A549 (cell line): ENCODE data around the gene ZNHIT6. TPM values are rescaled to one million over a fixed set of nuclear protein-coding genes. Genes with fewer than 3 reads are reported as not detected.
A peak's percentile ranks its signal among the peaks of the same experiment; 100 is the strongest.

Experiments used
- ATAC-seq, 2 experiments: fragments of 200-7000 bp in 1 of 2; fragments of >200 bp in 1 of 2; cut with Nextera tagmentation in 1 of 2; cut with Tn5 transposase in 1 of 2; 3 replicates each; pipeline versions ENCODE4 v1.8.0 to v1.9.1; 2018 to 2020; ENCODE audit warnings: mild to moderate bottlenecking in 1 of 2, moderate library complexity in 1 of 2
- CTCF ChIA-PET: fragments of 300-600 bp; sonication (Branson Sonifier 250); formaldehyde crosslinking; extraction: SDS; loops from one replicate; lab custom pipeline; 2021; ENCODE audit warnings: antibody characterized with exemption, inconsistent platforms; lab: Yijun Ruan, JAX
- POLR2A ChIA-PET: fragments of 350-600 bp; formaldehyde crosslinking; extraction: SDS; loops from one replicate; lab custom pipeline; 2021; ENCODE audit warnings: antibody characterized with exemption, inconsistent platforms; lab: Yijun Ruan, JAX
- DNase-seq, 2 experiments: peaks; one replicate each; pipeline versions ENCODE4 v3.0.0 to v3.0.0-alpha.2; 2011 to 2016; ENCODE audit warnings: low read depth in 1 of 2, low spot score in 1 of 2
- FAIRE-seq: peaks from 2 replicates; lab custom pipeline; 2011; peaks lifted over from hg19 to GRCh38; lab: Jason Lieb, UNC
- H3K27ac ChIP-seq, 2 experiments: fragments of >200 bp; sonication (Bioruptor Twin); formaldehyde crosslinking; 3 replicates each; pipeline ENCODE4 v1.5.1; 2016 to 2017
- H3K4me1 ChIP-seq: fragments of >200 bp; sonication (Bioruptor Twin); formaldehyde crosslinking; 3 replicates; pipeline ENCODE4 v1.6.1; 2016
- H3K4me2 ChIP-seq: fragments of >200 bp; sonication (Bioruptor Twin); formaldehyde crosslinking; 3 replicates; pipeline ENCODE4 v1.6.1; 2016
- H3K4me3 ChIP-seq: fragments of >200 bp; sonication (Bioruptor Twin); formaldehyde crosslinking; 3 replicates; pipeline ENCODE4 v1.5.1; 2016
- H3K9me3 ChIP-seq: fragments of >200 bp; sonication (Bioruptor Twin); formaldehyde crosslinking; 3 replicates; pipeline ENCODE4 v1.6.1; 2016
- CEBPB ChIP-seq, 2 experiments: fragments of >200 bp in 1 of 2; sonication (Bioruptor Twin) in 1 of 2; formaldehyde crosslinking in 1 of 2; IDR thresholded peaks; 2 replicates each; pipeline ENCODE4 v1.6.1; 2012 to 2016
- EHF ChIP-seq: fragments of 250-450 bp; sonication (Bioruptor Pico); IDR thresholded peaks from 2 replicates; pipeline ENCODE4 v1.5.0; 2020; ENCODE audit warnings: mild to moderate bottlenecking
- EHMT2 ChIP-seq: fragments of 200-600 bp; sonication (generic); IDR thresholded peaks from 2 replicates; pipeline ENCODE4 v1.6.1; 2016; ENCODE audit warnings: antibody characterized with exemption, low read depth, mild to moderate bottlenecking, moderate library complexity
- FOSB ChIP-seq: fragments of 250-450 bp; sonication (Bioruptor Pico); IDR thresholded peaks from 2 replicates; pipeline ENCODE4 v1.5.0; 2020; ENCODE audit warnings: mild to moderate bottlenecking, moderate library complexity
- GATA3 ChIP-seq: IDR thresholded peaks from 2 replicates; pipeline ENCODE4 v1.6.1; 2012; ENCODE audit warnings: borderline replicate concordance
- HDAC2 ChIP-seq: fragments of 200-600 bp; sonication (generic); IDR thresholded peaks from 2 replicates; pipeline ENCODE4 v1.6.1; 2016
- HEYL ChIP-seq: fragments of 250-450 bp; sonication (Bioruptor Pico); IDR thresholded peaks from 2 replicates; pipeline ENCODE4 v1.8.0; 2021; ENCODE audit warnings: mild to moderate bottlenecking, moderate library complexity
- JUNB ChIP-seq: fragments of >200 bp; sonication (Bioruptor Twin); formaldehyde crosslinking; IDR thresholded peaks from 2 replicates; pipeline ENCODE4 v1.6.1; 2016
- KDM1A ChIP-seq: fragments of 200-600 bp; sonication (generic); IDR thresholded peaks from 2 replicates; pipeline ENCODE4 v1.6.1; 2016; ENCODE audit warnings: low read depth, mild to moderate bottlenecking
- KDM5A ChIP-seq: fragments of 200-600 bp; sonication (generic); IDR thresholded peaks from 2 replicates; pipeline ENCODE4 v1.6.1; 2016; ENCODE audit warnings: antibody characterized with exemption, mild to moderate bottlenecking
- MAFK ChIP-seq: fragments of 450-650 bp; IDR thresholded peaks from 2 replicates; pipeline ENCODE4 v1.6.1; 2014; ENCODE audit not compliant: partially characterized antibody
- MAZ ChIP-seq: fragments of 150-350 bp; IDR thresholded peaks from 2 replicates; pipeline ENCODE4 v1.6.1; 2014; ENCODE audit warnings: antibody characterized with exemption, low read depth, low read length, borderline replicate concordance
- MYC ChIP-seq: IDR thresholded peaks from 2 replicates; pipeline ENCODE4 v1.6.1; 2012; ENCODE audit warnings: mild to moderate bottlenecking, inconsistent platforms, low read length, improper control_type of control experiment, borderline replicate concordance
- NPAS2 ChIP-seq: fragments of 250-450 bp; sonication (Bioruptor Pico); IDR thresholded peaks from 2 replicates; pipeline ENCODE4 v1.8.0; 2022; ENCODE audit warnings: mild to moderate bottlenecking, moderate library complexity, borderline replicate concordance
- NR3C1 ChIP-seq: fragments of >200 bp; sonication (Bioruptor Twin); formaldehyde crosslinking; IDR thresholded peaks from 3 replicates; pipeline ENCODE4 v1.6.1; 2017
- PHF8 ChIP-seq: fragments of 200-600 bp; sonication (generic); IDR thresholded peaks from 2 replicates; pipeline ENCODE4 v1.6.1; 2016; ENCODE audit warnings: low read depth, mild to moderate bottlenecking, antibody characterized with exemption, moderate library complexity, borderline replicate concordance
- RAD21 ChIP-seq, 2 experiments: fragments of >200 bp in 1 of 2; sonication (Bioruptor Twin) in 1 of 2; formaldehyde crosslinking in 1 of 2; IDR thresholded peaks in 1 of 2; conservative IDR thresholded peaks in 1 of 2; 2 replicates in 1 of 2; 3 replicates in 1 of 2; pipeline ENCODE4 v1.6.1; 2012 to 2018; ENCODE audit warnings: inconsistent platforms in 1 of 2
- RARB ChIP-seq: fragments of 250-450 bp; sonication (Bioruptor Pico); IDR thresholded peaks from 2 replicates; pipeline ENCODE4 v1.8.0; 2021; ENCODE audit warnings: mild to moderate bottlenecking, moderate library complexity
- RNF2 ChIP-seq: fragments of 200-600 bp; sonication (generic); IDR thresholded peaks from 2 replicates; pipeline ENCODE4 v1.6.1; 2016; ENCODE audit warnings: low read depth, mild to moderate bottlenecking, antibody characterized with exemption, moderate library complexity, borderline replicate concordance
- SMC3 ChIP-seq: fragments of >200 bp; sonication (Bioruptor Twin); formaldehyde crosslinking; IDR thresholded peaks from 3 replicates; pipeline ENCODE4 v1.6.1; 2018; ENCODE audit warnings: inconsistent platforms
- SREBF2 ChIP-seq: fragments of 450-650 bp; IDR thresholded peaks from 2 replicates; pipeline ENCODE4 v1.6.1; 2014; ENCODE audit warnings: mild to moderate bottlenecking, moderate library complexity
- TP53 ChIP-seq: fragments of 250-450 bp; sonication (Bioruptor Pico); IDR thresholded peaks from 2 replicates; pipeline ENCODE4 v1.5.0; 2021; ENCODE audit warnings: mild to moderate bottlenecking, moderate library complexity
- WGBS: methylation state at CpG from one replicate; pipeline ENCODE4 v1.1.6; 2017; ENCODE audit errors: missing lambda C conversion rate; 5-methylcytosine and 5-hydroxymethylcytosine counted together
- polyA plus RNA-seq, 4 experiments: library from polyadenylated mRNA; depleted of rRNA in 3 of 4; stranded (reverse); fragments of >200 nt; fragmentation: RNase III in 1 of 4; extraction: RNeasy Plus Mini Kit Qiagen cat#74134 plus additional on column Dnase treatment in 1 of 4; gene quantifications; 2 replicates in 3 of 4; 3 replicates in 1 of 4; pipeline ENCODE4 v1.2.3, GENCODE V29; 2011 to 2017
- TF ChIP-seq, protein P1 (sequence below): fragments of >200 bp; sonication (Bioruptor Twin); formaldehyde crosslinking; IDR thresholded peaks from 3 replicates; pipeline ENCODE4 v1.5.1; 2016
- TF ChIP-seq, protein P2 (sequence below): IDR thresholded peaks from 2 replicates; pipeline ENCODE4 v1.6.1; 2012
- TF ChIP-seq, protein P3 (sequence below): IDR thresholded peaks from 2 replicates; pipeline ENCODE4 v1.6.1; 2012; ENCODE audit warnings: low read depth, borderline replicate concordance
- TF ChIP-seq, protein P4 (sequence below): fragments of >200 bp; sonication (Bioruptor Twin); formaldehyde crosslinking; IDR thresholded peaks from 3 replicates; pipeline ENCODE4 v1.6.1; 2016

The ZNHIT6 gene
- polyA plus RNA-seq, 2 of the 4 experiments (the other 2 are of a cell fraction) = 20.3 to 31.4 TPM

DNA sequence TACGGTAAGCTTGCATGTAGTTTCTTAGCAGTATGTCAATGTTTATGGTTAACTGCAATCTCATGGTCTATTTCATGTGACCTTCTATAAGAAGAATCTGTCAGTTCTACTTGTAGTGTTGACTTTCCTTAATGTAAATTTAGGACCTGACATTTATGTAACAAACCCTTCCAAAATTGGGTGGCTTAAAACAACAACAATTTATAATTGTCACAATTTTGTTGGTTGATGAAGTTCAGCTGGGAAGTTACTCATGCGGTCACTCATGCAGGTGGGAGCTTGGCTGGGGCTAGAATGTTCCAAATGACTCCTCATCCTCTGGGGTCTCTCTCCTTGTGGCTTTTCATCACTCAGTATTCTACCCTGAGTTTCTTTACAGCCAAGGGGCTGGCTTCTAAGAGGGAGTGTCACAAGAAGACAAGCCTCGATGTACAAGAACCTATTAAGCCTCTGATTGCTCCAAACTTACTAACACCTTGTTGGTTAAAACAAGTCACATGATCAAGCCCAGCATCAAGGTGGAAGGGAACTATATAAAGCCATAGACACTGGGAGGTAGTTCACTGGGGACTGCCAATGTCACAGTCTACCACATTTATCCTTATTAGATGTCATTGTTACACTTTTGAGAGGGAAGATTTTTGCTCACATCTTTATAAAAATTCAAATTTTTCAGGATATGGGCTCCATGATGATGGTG lies 103.8 kb downstream of the ZNHIT6 start:
- ChIA-PET POLR2A (no interaction called here), CTCF (interaction anchor here (1.2 to 5.7 kb wide), 5 partner anchors 8 to 296 kb away, joined by 3 to 22 read pairs (median 6); partner anchors contain the start of gene CCN1)
- 91% methylated on average over 3 of the region's 3 CpGs for WGBS
- Histone ChIP-seq H3K4me2 (no peak overlapping the region), H3K4me3 (no peak overlapping the region), H3K4me1 (peaks cover 47% of the 10 kb centered on the region), H3K9me3 (no peaks in the 10 kb centered on the region), H3K27ac (peak overlapping the region; percentile 91 to 92; a peak in 5 of 6 replicates)
- TF ChIP-seq HEYL (CRISPR knock-in tag) = no peak
- TF ChIP-seq EHF (CRISPR knock-in tag) = no peak
- TF ChIP-seq GATA3 = no peak
- no peak for TF ChIP-seq JUNB
- no peak for TF ChIP-seq MAFK
- no peak for TF ChIP-seq SREBF2
- no peak for TF ChIP-seq NPAS2 (CRISPR knock-in tag)
- TF ChIP-seq, protein P1, sequence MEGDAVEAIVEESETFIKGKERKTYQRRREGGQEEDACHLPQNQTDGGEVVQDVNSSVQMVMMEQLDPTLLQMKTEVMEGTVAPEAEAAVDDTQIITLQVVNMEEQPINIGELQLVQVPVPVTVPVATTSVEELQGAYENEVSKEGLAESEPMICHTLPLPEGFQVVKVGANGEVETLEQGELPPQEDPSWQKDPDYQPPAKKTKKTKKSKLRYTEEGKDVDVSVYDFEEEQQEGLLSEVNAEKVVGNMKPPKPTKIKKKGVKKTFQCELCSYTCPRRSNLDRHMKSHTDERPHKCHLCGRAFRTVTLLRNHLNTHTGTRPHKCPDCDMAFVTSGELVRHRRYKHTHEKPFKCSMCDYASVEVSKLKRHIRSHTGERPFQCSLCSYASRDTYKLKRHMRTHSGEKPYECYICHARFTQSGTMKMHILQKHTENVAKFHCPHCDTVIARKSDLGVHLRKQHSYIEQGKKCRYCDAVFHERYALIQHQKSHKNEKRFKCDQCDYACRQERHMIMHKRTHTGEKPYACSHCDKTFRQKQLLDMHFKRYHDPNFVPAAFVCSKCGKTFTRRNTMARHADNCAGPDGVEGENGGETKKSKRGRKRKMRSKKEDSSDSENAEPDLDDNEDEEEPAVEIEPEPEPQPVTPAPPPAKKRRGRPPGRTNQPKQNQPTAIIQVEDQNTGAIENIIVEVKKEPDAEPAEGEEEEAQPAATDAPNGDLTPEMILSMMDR = no peak
- TF ChIP-seq PHF8 = no peak
- TF ChIP-seq RARB (CRISPR knock-in tag) = no peak
- no peak for TF ChIP-seq MAZ
- no peak for TF ChIP-seq MYC
- TF ChIP-seq, all 56 proteins: peak for 0
- no peak for DNase-seq
- ATAC-seq = no peak
- FAIRE-seq = no peak

DNA sequence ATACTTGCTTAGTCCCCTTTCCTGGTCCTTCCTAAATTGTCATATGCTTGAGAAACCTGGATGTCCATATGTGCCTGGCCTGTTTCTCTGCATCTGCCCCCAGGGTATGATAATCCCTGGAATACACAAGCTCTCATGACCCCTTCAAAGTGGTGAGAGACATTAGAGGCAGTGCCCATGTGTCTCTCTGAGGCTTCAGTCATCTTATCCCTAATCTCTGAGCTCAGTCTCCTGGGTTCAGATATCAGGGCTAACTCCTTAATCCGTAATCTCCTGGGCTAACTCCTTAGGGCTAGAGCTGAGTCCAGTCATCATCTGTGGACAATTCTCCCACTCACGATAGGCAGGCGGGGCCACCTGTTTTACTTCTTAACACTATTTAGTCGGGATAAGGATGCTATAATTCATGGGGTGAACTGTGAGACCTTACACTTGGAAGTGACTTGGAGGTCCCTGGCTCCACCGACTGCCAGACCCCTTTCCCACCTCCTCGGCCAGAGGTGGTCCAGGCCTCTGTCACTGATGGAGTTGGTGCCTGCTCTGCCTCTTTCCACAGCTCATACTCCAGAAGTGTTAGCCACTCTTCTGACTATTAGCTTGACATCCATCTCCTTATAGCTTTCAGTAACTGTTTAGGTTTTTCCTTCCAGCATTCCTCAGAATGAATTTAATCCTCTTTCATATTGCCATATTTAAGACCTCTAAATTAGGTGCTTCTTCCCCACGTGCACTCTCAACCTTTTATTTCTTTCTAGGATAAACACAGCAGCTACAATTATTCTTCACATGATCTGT lies 105.0 kb downstream of the ZNHIT6 start:
- CTCF ChIA-PET = interaction anchor here (0.6 to 5.7 kb wide), 6 partner anchors 10 to 295 kb away, joined by 3 to 22 read pairs (median 5); partner anchors contain the start of gene CCN1
- FAIRE-seq (no peak), ATAC-seq (no peak), DNase-seq (no peak)
- TF ChIP-seq EHMT2 (no peak), RARB (CRISPR knock-in tag) (no peak), KDM1A (no peak), NR3C1 (no peak), CEBPB (IDR thresholded peaks at IDR 0.05) (no peak), SMC3 (no peak), HDAC2 (no peak), RNF2 (no peak), FOSB (CRISPR knock-in tag) (no peak), MAFK (no peak), TP53 (CRISPR knock-in tag) (no peak), RAD21 (conservative IDR thresholded peaks at IDR 0.05 in 1 of 2, IDR thresholded peaks at IDR 0.05 in 1 of 2) (no peak), KDM5A (no peak), HEYL (CRISPR knock-in tag) (no peak), MYC (no peak)
- TF ChIP-seq, protein P2, sequence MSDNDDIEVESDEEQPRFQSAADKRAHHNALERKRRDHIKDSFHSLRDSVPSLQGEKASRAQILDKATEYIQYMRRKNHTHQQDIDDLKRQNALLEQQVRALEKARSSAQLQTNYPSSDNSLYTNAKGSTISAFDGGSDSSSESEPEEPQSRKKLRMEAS = no peak
- TF ChIP-seq, protein P1 = no peak
- TF ChIP-seq, protein P3, sequence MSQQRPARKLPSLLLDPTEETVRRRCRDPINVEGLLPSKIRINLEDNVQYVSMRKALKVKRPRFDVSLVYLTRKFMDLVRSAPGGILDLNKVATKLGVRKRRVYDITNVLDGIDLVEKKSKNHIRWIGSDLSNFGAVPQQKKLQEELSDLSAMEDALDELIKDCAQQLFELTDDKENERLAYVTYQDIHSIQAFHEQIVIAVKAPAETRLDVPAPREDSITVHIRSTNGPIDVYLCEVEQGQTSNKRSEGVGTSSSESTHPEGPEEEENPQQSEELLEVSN = no peak
- TF ChIP-seq, protein P4, sequence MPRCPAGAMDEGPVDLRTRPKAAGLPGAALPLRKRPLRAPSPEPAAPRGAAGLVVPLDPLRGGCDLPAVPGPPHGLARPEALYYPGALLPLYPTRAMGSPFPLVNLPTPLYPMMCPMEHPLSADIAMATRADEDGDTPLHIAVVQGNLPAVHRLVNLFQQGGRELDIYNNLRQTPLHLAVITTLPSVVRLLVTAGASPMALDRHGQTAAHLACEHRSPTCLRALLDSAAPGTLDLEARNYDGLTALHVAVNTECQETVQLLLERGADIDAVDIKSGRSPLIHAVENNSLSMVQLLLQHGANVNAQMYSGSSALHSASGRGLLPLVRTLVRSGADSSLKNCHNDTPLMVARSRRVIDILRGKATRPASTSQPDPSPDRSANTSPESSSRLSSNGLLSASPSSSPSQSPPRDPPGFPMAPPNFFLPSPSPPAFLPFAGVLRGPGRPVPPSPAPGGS = no peak
- POLR2A ChIA-PET = interaction anchor here (0.7 kb wide), 1 partner anchor 18 kb away, joined by 3 read pairs; no protein-coding TSS in a partner anchor
- H3K4me2 ChIP-seq = no peak overlapping the region
- H3K27ac ChIP-seq = peak overlapping the region in 1 of 2 experiments; percentile 92; a peak in 3 of 6 replicates
- H3K4me1 ChIP-seq = peaks cover 36% of the 10 kb centered on the region
- WGBS = 77% methylated on average over 7 of the region's 7 CpGs
- H3K4me3 ChIP-seq = no peak overlapping the region
- no peaks in the 10 kb centered on the region for H3K9me3 ChIP-seq
